ENCODE data around the gene KPNA6. TPM values are rescaled to one million over a fixed set of nuclear protein-coding genes. Genes with fewer than 3 reads are reported as not detected.

Gene KPNA6
- total and polyA plus RNA-seq, 2 of the 4 experiments (the other 2 are of a cell fraction) = 27.0 to 50.7 TPM

GRCh38 chr1:32072622-32073298, 35.1 kb upstream of the KPNA6 start, which contains the start of gene TMEM39B:
TSS of gene TMEM39B (plus strand) at chr1:32072939. CDS start at chr1:32073048, 109 bp downstream.
- Histone ChIP-seq H4K5ac (ENCODE audit: low read depth, low read length) (peak within 1 kb of the TSS; percentile 88), H2AK9ac (replicated peaks; ENCODE audit: low read depth, low read length, poor library complexity) (peak within 1 kb of the TSS; percentile 99), H2BK20ac (ENCODE audit: low read depth, low read length) (peak within 1 kb of the TSS; percentile 88), H3K23ac (ENCODE audit: low read depth, low read length) (peak within 1 kb of the TSS; percentile 99), H2AK5ac (ENCODE audit: low read depth, low read length) (peak within 1 kb of the TSS; percentile 87), H3K9ac (ENCODE audit: low read depth, low read length) (peak within 1 kb of the TSS; percentile 93), H3K18ac (ENCODE audit: low read depth, low read length) (peak within 1 kb of the TSS; percentile 87), H2BK120ac (ENCODE audit: low read depth, low read length) (peak within 1 kb of the TSS; percentile 92), H3K36me3 (ENCODE audit: control insufficient read depth, insufficient read depth, low read length) (peaks cover 19% of the 10 kb centered on the region), H4K20me1 (ENCODE audit: insufficient read depth, low read length) (peaks cover 9% of the 10 kb centered on the region), H3K27me3 (ENCODE audit: control insufficient read depth, insufficient read depth, low read length) (no peaks in the 10 kb centered on the region), H4K8ac (ENCODE audit: low read depth in 2 of 2, low read length in 2 of 2) (peak within 1 kb of the TSS; percentile 94 to 96), H3K4me3 (ENCODE audit: insufficient read depth, low read depth, low read length) (peak within 1 kb of the TSS; percentile 84), H3K4me1 (ENCODE audit: control insufficient read depth, insufficient read depth, low read length) (peaks cover 10% of the 10 kb centered on the region), H3K79me1 (ENCODE audit: low read depth in 1 of 2, low read length in 2 of 2) (peaks cover 26 to 65% of the 10 kb centered on the region in 2 experiments), H3K9me3 (ENCODE audit: control insufficient read depth, insufficient read depth, low read length) (no peaks in the 10 kb centered on the region), H3K14ac (replicated peaks; ENCODE audit: low read depth, low read length) (peak within 1 kb of the TSS; percentile 99), H3K56ac (ENCODE audit: extremely low read depth, insufficient read depth, low read length) (peak within 1 kb of the TSS; percentile 93), H3K27ac (ENCODE audit: insufficient read depth, low read length) (peak within 1 kb of the TSS; percentile 95), H3K4me2 (ENCODE audit: low read depth, low read length) (peak within 1 kb of the TSS; percentile 91), H2BK5ac (ENCODE audit: low read depth, low read length, poor library complexity, severe bottlenecking) (peak within 1 kb of the TSS; percentile 96), H2AFZ (replicated peaks; ENCODE audit: low read length, poor library complexity) (peak within 1 kb of the TSS; percentile 99), H3K4ac (ENCODE audit: low read depth, low read length) (peak within 1 kb of the TSS; percentile 99), H2BK15ac (ENCODE audit: low read depth, low read length) (peak within 1 kb of the TSS; percentile 88), H3K9me1 (ENCODE audit: insufficient read depth, low read length) (peaks cover 17% of the 10 kb centered on the region), H4K91ac (ENCODE audit: insufficient read depth, low read depth, low read length) (peak within 1 kb of the TSS; percentile 98)
- in situ Hi-C loops (cut with MboI; ENCODE audit: low sequenced_read_pairs) (no loop called here), intact Hi-C loops (cut with micrococcal nuclease) (loop anchor here (2.0 to 5.0 kb wide), 2 partner anchors 35 to 108 kb away; partner anchors contain the start of gene KPNA6), dilution Hi-C loops (cut with HindIII; ENCODE audit: low sequenced_read_pairs, unreplicated experiment) (no loop called here)
- POLR2A ChIA-PET (ENCODE audit: unreplicated experiment) = interaction anchor here (0.5 kb wide), 2 partner anchors 36 to 435 kb away, joined by 4 to 12 read pairs; no protein-coding TSS in a partner anchor
- BruUV-seq (replicated peaks) = no TSS peak
- DNase-seq (peak; percentile 95), ATAC-seq (ENCODE audit: low read depth) (peak; percentile 87)
- CTCF ChIA-PET = interaction anchor here (1.1 to 1.4 kb wide), 2 partner anchors 10 to 36 kb away, joined by 3 to 5 read pairs; no protein-coding TSS in a partner anchor
- TF ChIP-seq BHLHE40 (IDR thresholded peaks at IDR 0.05; ENCODE audit: low read depth, low read length) = no peak
- peak; percentile 66; the same call in 1 of the 2 replicates for TF ChIP-seq MAZ (IDR thresholded peaks at IDR 0.05; ENCODE audit: borderline replicate concordance, low read depth, low read length)
- TF ChIP-seq POLR2A (IDR thresholded peaks at IDR 0.05; ENCODE audit: low read depth, low read length) = peak; percentile 52
- no peak for TF ChIP-seq FOS (IDR thresholded peaks at IDR 0.05; ENCODE audit: low read depth, low read length)
- TF ChIP-seq ELK1 (IDR thresholded peaks at IDR 0.05; ENCODE audit: borderline replicate concordance, low read depth, low read length) = no peak
- peak; percentile 53; the same call in 1 of the 2 replicates for TF ChIP-seq MXI1 (IDR thresholded peaks at IDR 0.05; ENCODE audit: borderline replicate concordance, low read depth, low read length)
- TF ChIP-seq CHD1 (IDR thresholded peaks at IDR 0.05; ENCODE audit: low read depth, low read length) = 0 out of 2 replicates have a peak, but pooled peaks have one; percentile 33
- 0 out of 2 replicates have a peak, but pooled peaks have one; percentile 2 for TF ChIP-seq USF2 (IDR thresholded peaks at IDR 0.05; ENCODE audit: low read depth, low read length)
- no peak for TF ChIP-seq RAD21 (IDR thresholded peaks at IDR 0.05; ENCODE audit: low read length)
- TF ChIP-seq NFE2L2 (IDR thresholded peaks at IDR 0.05; ENCODE audit: low read depth, low read length) = no peak
- no peak for TF ChIP-seq RCOR1 (IDR thresholded peaks at IDR 0.05; ENCODE audit: insufficient replicate concordance, low read length)
- 0% methylated on average over 31 of the region's 67 CpGs; no CpG with 5 or more reads in 1 of the 2 experiments for WGBS, 2 experiments (ENCODE audit: extremely low coverage in 2 of 2, insufficient read length in 1 of 2)

All from IMR-90 (cell line).